SK-N-SH (cell line): Measurements from ENCODE around the gene OLFML1. TPM values are rescaled to one million over a fixed set of nuclear protein-coding genes. Genes with fewer than 3 reads are reported as not detected.

Source experiments
- CTCF ChIA-PET: fragments of 300-600, 350-600 bp; formaldehyde crosslinking; extraction: SDS; loops from one replicate; lab custom pipeline; 2021; lab: Yijun Ruan, JAX
- POLR2A ChIA-PET: fragments of 350-600 bp; sonication (Branson Sonifier 250); formaldehyde crosslinking; extraction: SDS; loops from one replicate; lab custom pipeline; 2020; ENCODE audit warnings: antibody characterized with exemption, inconsistent platforms; lab: Yijun Ruan, JAX
- DNase-seq: peaks from one replicate; pipeline ENCODE4 v3.0.0; 2012
- H2AFZ ChIP-seq: fragments of 200-600 bp; sonication (generic); 2 replicates; pipeline ENCODE4 v1.8.1; 2016; ENCODE audit warnings: antibody characterized with exemption, mild to moderate bottlenecking, low read depth
- H3F3A ChIP-seq: fragments of 200-600 bp; sonication (generic); replicated peaks from 2 replicates; pipeline ENCODE3; 2016; ENCODE audit warnings: antibody characterized with exemption, mild to moderate bottlenecking; ENCODE audit not compliant: insufficient read depth
- H3K27ac ChIP-seq, 2 experiments: fragments of 200-500 bp in 1 of 2; fragments of 200-600 bp in 1 of 2; sonication (Bioruptor generic) in 1 of 2; sonication (generic), shearing (Covaris generic) in 1 of 2; 2 replicates each; pipeline versions ENCODE4 v1.5.1 to v1.6.1; 2014 to 2016; ENCODE audit warnings: low read depth in 2 of 2, inconsistent platforms in 1 of 2, low read length in 1 of 2, mild to moderate bottlenecking in 1 of 2, mixed read lengths in 1 of 2
- H3K27me3 ChIP-seq: fragments of 200-600 bp; sonication (generic), shearing (Covaris generic); 2 replicates; pipeline ENCODE4 v1.6.1; 2016; ENCODE audit warnings: mixed run types; ENCODE audit not compliant: insufficient read depth
- H3K36me3 ChIP-seq, 2 experiments: fragments of 200-500 bp in 1 of 2; fragments of 200-600 bp in 1 of 2; sonication (Bioruptor generic) in 1 of 2; sonication (generic) in 1 of 2; replicated peaks in 1 of 2; 2 replicates each; pipeline versions ENCODE3 to v1.5.1; 2014 to 2016; ENCODE audit warnings: low read length in 1 of 2, mild to moderate bottlenecking in 1 of 2; ENCODE audit not compliant: insufficient read depth in 2 of 2, control insufficient read depth in 1 of 2
- H3K4me1 ChIP-seq, 2 experiments: fragments of 200-500 bp in 1 of 2; fragments of 200-600 bp in 1 of 2; sonication (Bioruptor generic) in 1 of 2; sonication (generic), shearing (Covaris generic) in 1 of 2; 2 replicates each; pipeline versions ENCODE4 v1.5.1 to v1.6.1; 2014 to 2016; ENCODE audit warnings: low read depth in 1 of 2, low read length in 1 of 2, mixed run types in 1 of 2; ENCODE audit not compliant: insufficient read depth in 2 of 2, control insufficient read depth in 1 of 2
- H3K4me2 ChIP-seq: fragments of 200-600 bp; sonication (generic), shearing (Covaris generic); 2 replicates; pipeline ENCODE4 v1.6.1; 2017; ENCODE audit warnings: mixed run types
- H3K4me3 ChIP-seq, 2 experiments: fragments of 200-500 bp in 1 of 2; fragments of 200-600 bp in 1 of 2; sonication (Bioruptor generic) in 1 of 2; sonication (generic), shearing (Covaris generic) in 1 of 2; 2 replicates each; pipeline versions ENCODE4 v1.5.1 to v1.8.1; 2014 to 2016; ENCODE audit warnings: low read depth in 2 of 2, inconsistent platforms in 1 of 2, low read length in 1 of 2, mild to moderate bottlenecking in 1 of 2, mixed read lengths in 1 of 2, moderate library complexity in 1 of 2
- H3K79me2 ChIP-seq: fragments of 200-600 bp; sonication (generic); 2 replicates; pipeline ENCODE4 v1.8.1; 2017; ENCODE audit warnings: mild to moderate bottlenecking; ENCODE audit not compliant: insufficient read depth
- H3K9ac ChIP-seq: fragments of 200-600 bp; sonication (generic); 2 replicates; pipeline ENCODE4 v1.6.1; 2017; ENCODE audit warnings: mixed run types
- H3K9me2 ChIP-seq: fragments of 200-600 bp; sonication (generic); 2 replicates; pipeline ENCODE4 v1.6.1; 2017; ENCODE audit warnings: mixed run types
- H3K9me3 ChIP-seq: fragments of 200-600 bp; sonication (generic); 2 replicates; pipeline ENCODE4 v1.6.1; 2017; ENCODE audit warnings: mixed run types, mild to moderate bottlenecking, moderate library complexity
- H4K20me1 ChIP-seq: fragments of 200-600 bp; sonication (generic); 2 replicates; pipeline ENCODE4 v1.6.1; 2017; ENCODE audit warnings: mild to moderate bottlenecking, mixed run types; ENCODE audit not compliant: insufficient read depth
- CHD2 ChIP-seq: fragments of 150-350 bp; IDR thresholded peaks from 2 replicates; pipeline ENCODE4 v1.6.1; 2018; ENCODE audit warnings: low read length; ENCODE audit not compliant: partially characterized antibody
- ELF1 ChIP-seq: IDR thresholded peaks from 2 replicates; pipeline ENCODE4 v1.4.0; 2012
- EP300 ChIP-seq, 2 experiments: IDR thresholded peaks; 2 replicates each; pipeline versions ENCODE4 v1.4.0 to v1.6.1; 2012; ENCODE audit warnings: borderline replicate concordance in 1 of 2, low read depth in 1 of 2, low read length in 1 of 2
- EZH2phosphoT487 ChIP-seq: fragments of 200-600 bp; sonication (generic); IDR thresholded peaks from 2 replicates; pipeline ENCODE4 v1.6.1; 2017; ENCODE audit warnings: low read depth, mixed run types, mild to moderate bottlenecking, antibody characterized with exemption, moderate library complexity, borderline replicate concordance
- FOSL2 ChIP-seq: IDR thresholded peaks from 2 replicates; pipeline ENCODE4 v1.4.0; 2012; ENCODE audit warnings: low read depth, mild to moderate bottlenecking, moderate library complexity, borderline replicate concordance
- FOXJ3 ChIP-seq: sonication (generic); formaldehyde crosslinking; IDR thresholded peaks from 2 replicates; pipeline ENCODE4 v1.5.1; 2020; ENCODE audit warnings: mild to moderate bottlenecking, missing genetic modification reagents
- FOXM1 ChIP-seq: IDR thresholded peaks from 2 replicates; pipeline ENCODE4 v1.4.0; 2012; ENCODE audit warnings: low read depth, mild to moderate bottlenecking
- JUND ChIP-seq: IDR thresholded peaks from 2 replicates; pipeline ENCODE4 v1.4.0; 2012
- MAX ChIP-seq: IDR thresholded peaks from 2 replicates; pipeline ENCODE4 v1.4.0; 2012; ENCODE audit warnings: low read depth
- MEF2A ChIP-seq: IDR thresholded peaks from 2 replicates; pipeline ENCODE4 v1.4.0; 2012; ENCODE audit warnings: low read depth, borderline replicate concordance
- MXI1 ChIP-seq: IDR thresholded peaks from 2 replicates; pipeline ENCODE4 v1.6.1; 2012; ENCODE audit warnings: mild to moderate bottlenecking, low read depth, low read length, improper control_type of control experiment
- RAD21 ChIP-seq: IDR thresholded peaks from 2 replicates; pipeline ENCODE4 v1.6.1; 2012; ENCODE audit warnings: mild to moderate bottlenecking, low read length
- RCOR1 ChIP-seq: fragments of 150-350 bp; IDR thresholded peaks from 2 replicates; pipeline ENCODE4 v1.6.1; 2017; ENCODE audit warnings: antibody characterized with exemption, low read length
- RXRA ChIP-seq: IDR thresholded peaks from 2 replicates; pipeline ENCODE4 v1.4.0; 2012; ENCODE audit warnings: low read depth, mild to moderate bottlenecking, borderline replicate concordance
- SIN3A ChIP-seq: IDR thresholded peaks from 2 replicates; pipeline ENCODE4 v1.6.1; 2012; ENCODE audit warnings: low read depth, mild to moderate bottlenecking, low read length, moderate library complexity, borderline replicate concordance
- TCF12 ChIP-seq: IDR thresholded peaks from 2 replicates; pipeline ENCODE4 v1.4.0; 2012
- TEAD4 ChIP-seq: IDR thresholded peaks from 2 replicates; pipeline ENCODE4 v1.4.0; 2012; ENCODE audit warnings: mild to moderate bottlenecking, borderline replicate concordance; ENCODE audit not compliant: insufficient read depth
- USF1 ChIP-seq: IDR thresholded peaks from 2 replicates; pipeline ENCODE4 v1.4.0; 2012; ENCODE audit warnings: low read depth, borderline replicate concordance
- YY1 ChIP-seq: IDR thresholded peaks from 2 replicates; pipeline ENCODE4 v1.4.0; 2012; ENCODE audit warnings: low read depth, mild to moderate bottlenecking
- WGBS: methylation state at CpG from one replicate; pipeline ENCODE4 v1.1.6; 2017; ENCODE audit warnings: low lambda C conversion rate; 5-methylcytosine and 5-hydroxymethylcytosine counted together
- polyA plus RNA-seq, 3 experiments: library from polyadenylated mRNA; depleted of rRNA; stranded (reverse); fragments of >200 nt; gene quantifications; 2 replicates each; pipeline ENCODE4 v1.2.3, GENCODE V29; 2012
- TF ChIP-seq, protein P1 (sequence below): fragments of 150-350 bp; IDR thresholded peaks from 2 replicates; pipeline ENCODE4 v1.6.1; 2016; ENCODE audit warnings: mild to moderate bottlenecking, low read depth, low read length

The OLFML1 gene
- polyA plus RNA-seq, 1 of the 3 experiments (the other 2 are of a cell fraction): not detected

- no peak overlapping the region for H3K9ac ChIP-seq
- no peaks in the 10 kb centered on the region for H3K4me1 ChIP-seq
- no peak overlapping the region for H3K4me3 ChIP-seq
- H3K79me2 ChIP-seq: no peaks in the 10 kb centered on the region
- no peak overlapping the region for H2AFZ ChIP-seq
- no peaks in the 10 kb centered on the region for H3K36me3 ChIP-seq
- no peaks in the 10 kb centered on the region for H3F3A ChIP-seq
- POLR2A ChIA-PET: no interaction called here
- H3K27ac ChIP-seq: no peak overlapping the region
- no peaks in the 10 kb centered on the region for H4K20me1 ChIP-seq
- TF ChIP-seq TCF12 (no peak), EZH2phosphoT487 (no peak), USF1 (no peak), RCOR1 (no peak), ELF1 (no peak), SIN3A (no peak), YY1 (no peak), MEF2A (no peak), MXI1 (no peak), RAD21 (no peak), CHD2 (no peak), JUND (no peak), FOSL2 (no peak), TEAD4 (no peak), FOXJ3 (CRISPR knock-in tag) (no peak), FOXM1 (no peak)
- CTCF ChIA-PET: interaction anchor here (1.0 to 1.3 kb wide), 3 partner anchors 16 to 338 kb away, joined by 3 to 4 read pairs (median 3); no protein-coding TSS in a partner anchor
- no peaks in the 10 kb centered on the region for H3K9me2 ChIP-seq
- H3K9me3 ChIP-seq: no peaks in the 10 kb centered on the region
- WGBS: 44% methylated on average over 1 of the region's 1 CpG
- H3K27me3 ChIP-seq: no peaks in the 10 kb centered on the region
- H3K4me2 ChIP-seq: no peak overlapping the region
- DNase-seq: no peak
These were observed 49.2 kb upstream of the OLFML1 start for GRCh38 chr11:7436146-7436545.

- H4K20me1 ChIP-seq: no peaks in the 10 kb centered on the region
- H3K27me3 ChIP-seq: no peaks in the 10 kb centered on the region
- no peak overlapping the region for H3K9ac ChIP-seq
- no peak overlapping the region for H3K4me2 ChIP-seq
- no peaks in the 10 kb centered on the region for H3F3A ChIP-seq
- H3K9me2 ChIP-seq: no peaks in the 10 kb centered on the region
- no peaks in the 10 kb centered on the region for H3K36me3 ChIP-seq
- no peaks in the 10 kb centered on the region for H3K4me1 ChIP-seq
- no peak for TF ChIP-seq MAX
- TF ChIP-seq EP300 (IDR thresholded peaks at IDR 0.05; ENCODE audit: borderline replicate concordance in 1 of 2, low read depth in 1 of 2, low read length in 1 of 2): no peak
- TF ChIP-seq, protein P1, sequence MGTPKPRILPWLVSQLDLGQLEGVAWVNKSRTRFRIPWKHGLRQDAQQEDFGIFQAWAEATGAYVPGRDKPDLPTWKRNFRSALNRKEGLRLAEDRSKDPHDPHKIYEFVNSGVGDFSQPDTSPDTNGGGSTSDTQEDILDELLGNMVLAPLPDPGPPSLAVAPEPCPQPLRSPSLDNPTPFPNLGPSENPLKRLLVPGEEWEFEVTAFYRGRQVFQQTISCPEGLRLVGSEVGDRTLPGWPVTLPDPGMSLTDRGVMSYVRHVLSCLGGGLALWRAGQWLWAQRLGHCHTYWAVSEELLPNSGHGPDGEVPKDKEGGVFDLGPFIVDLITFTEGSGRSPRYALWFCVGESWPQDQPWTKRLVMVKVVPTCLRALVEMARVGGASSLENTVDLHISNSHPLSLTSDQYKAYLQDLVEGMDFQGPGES: no peak
- no peak for TF ChIP-seq RXRA
- no peak for TF ChIP-seq SIN3A
- no peak for TF ChIP-seq ELF1
- no peak for TF ChIP-seq RAD21
- TF ChIP-seq USF1: no peak
- no peak overlapping the region for H2AFZ ChIP-seq
- ChIA-PET POLR2A (no interaction called here), CTCF (interaction anchor here (1.0 to 1.3 kb wide), 2 partner anchors 158 to 339 kb away, joined by 3 to 4 read pairs; no protein-coding TSS in a partner anchor)
- 11% methylated on average over 5 of the region's 5 CpGs for WGBS
- DNase-seq: no peak
- no peak overlapping the region for H3K4me3 ChIP-seq
- no peaks in the 10 kb centered on the region for H3K9me3 ChIP-seq
- no peaks in the 10 kb centered on the region for H3K79me2 ChIP-seq
- no peak overlapping the region for H3K27ac ChIP-seq
These were observed 48.6 kb upstream of the OLFML1 start for GRCh38 chr11:7436657-7437056.
